ENCODE measurements around the gene ZNF621. TPM values are rescaled to one million over a fixed set of nuclear protein-coding genes. Genes with fewer than 3 reads are reported as not detected.

Gene ZNF621
- total RNA-seq, 1 donor from 2014 or later = 25.8 TPM

DNA sequence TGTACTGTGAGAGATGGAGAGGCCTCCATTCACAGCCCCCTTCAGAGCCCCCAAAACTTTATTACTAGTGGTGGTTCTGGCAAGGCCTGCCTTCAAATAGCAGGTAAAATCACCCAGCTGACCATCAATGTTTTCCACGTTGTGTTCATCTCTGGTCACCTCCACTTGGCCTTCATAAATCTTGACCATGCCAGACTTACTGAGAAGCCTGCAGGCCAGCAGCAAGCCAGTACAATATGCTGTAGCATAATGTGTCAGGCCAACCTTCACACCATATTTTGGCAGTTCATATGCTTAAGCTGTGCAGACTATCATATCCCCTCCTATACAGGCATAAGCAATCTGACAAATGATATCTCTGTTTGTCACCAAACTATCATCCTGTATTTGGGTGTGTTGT is 62.1 kb downstream of the ZNF621 start:
- H3K27me3 Mint-ChIP-seq = peaks cover 10% of the 10 kb centered on the region
- H3K4me3 Mint-ChIP-seq = no peak overlapping the region
- TF ChIP-seq, protein P1, sequence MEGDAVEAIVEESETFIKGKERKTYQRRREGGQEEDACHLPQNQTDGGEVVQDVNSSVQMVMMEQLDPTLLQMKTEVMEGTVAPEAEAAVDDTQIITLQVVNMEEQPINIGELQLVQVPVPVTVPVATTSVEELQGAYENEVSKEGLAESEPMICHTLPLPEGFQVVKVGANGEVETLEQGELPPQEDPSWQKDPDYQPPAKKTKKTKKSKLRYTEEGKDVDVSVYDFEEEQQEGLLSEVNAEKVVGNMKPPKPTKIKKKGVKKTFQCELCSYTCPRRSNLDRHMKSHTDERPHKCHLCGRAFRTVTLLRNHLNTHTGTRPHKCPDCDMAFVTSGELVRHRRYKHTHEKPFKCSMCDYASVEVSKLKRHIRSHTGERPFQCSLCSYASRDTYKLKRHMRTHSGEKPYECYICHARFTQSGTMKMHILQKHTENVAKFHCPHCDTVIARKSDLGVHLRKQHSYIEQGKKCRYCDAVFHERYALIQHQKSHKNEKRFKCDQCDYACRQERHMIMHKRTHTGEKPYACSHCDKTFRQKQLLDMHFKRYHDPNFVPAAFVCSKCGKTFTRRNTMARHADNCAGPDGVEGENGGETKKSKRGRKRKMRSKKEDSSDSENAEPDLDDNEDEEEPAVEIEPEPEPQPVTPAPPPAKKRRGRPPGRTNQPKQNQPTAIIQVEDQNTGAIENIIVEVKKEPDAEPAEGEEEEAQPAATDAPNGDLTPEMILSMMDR (IDR thresholded peaks at IDR 0.05) = no peak
- no peak for DNase-seq
- ATAC-seq (ENCODE audit: low read depth) = no peak
- CTCF ChIA-PET = interaction anchor here (0.9 to 4.4 kb wide), 3 partner anchors 9 to 385 kb away, joined by 3 to 28 read pairs (median 5); no protein-coding TSS in a partner anchor
- peaks cover 5% of the 10 kb centered on the region for H3K4me1 Mint-ChIP-seq
- POLR2A ChIA-PET = no interaction called here
- intact Hi-C loops (cut with micrococcal nuclease) = loop anchor here (10.0 kb wide), 4 partner anchors 188 to 748 kb away; no protein-coding TSS in a partner anchor
- no peaks in the 10 kb centered on the region for H3K36me3 Mint-ChIP-seq (ENCODE audit: low read depth)
- no peaks in the 10 kb centered on the region for H3K9me3 Mint-ChIP-seq
- no peak overlapping the region for H3K27ac Mint-ChIP-seq

DNA sequence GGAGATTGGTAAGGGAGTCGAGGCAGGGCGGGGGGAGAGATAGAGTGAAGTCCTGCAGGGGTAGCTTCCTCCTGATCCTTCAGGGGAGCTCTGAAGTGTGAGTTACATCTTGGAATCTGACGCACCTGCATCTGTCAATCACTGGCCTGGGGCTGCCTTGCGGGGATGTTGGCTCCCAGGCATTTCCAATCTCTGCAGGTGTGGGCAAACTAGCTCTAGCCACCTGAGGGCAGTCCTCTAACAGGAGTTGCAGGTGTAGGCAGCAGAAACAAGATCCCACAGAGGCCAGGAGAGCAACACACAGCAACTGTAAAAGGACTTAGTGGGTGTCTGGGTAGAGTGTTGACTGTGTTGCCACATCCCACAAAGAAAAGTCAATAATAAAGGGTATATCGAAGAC is 63.6 kb downstream of the ZNF621 start:
- Mint-ChIP-seq H3K4me1 (peaks cover 5% of the 10 kb centered on the region), H3K27ac (no peak overlapping the region), H3K4me3 (no peak overlapping the region), H3K36me3 (ENCODE audit: low read depth) (no peaks in the 10 kb centered on the region), H3K9me3 (no peaks in the 10 kb centered on the region), H3K27me3 (peaks cover 10% of the 10 kb centered on the region)
- no peak for DNase-seq
- TF ChIP-seq, protein P1 (IDR thresholded peaks at IDR 0.05) = no peak
- no peak for ATAC-seq (ENCODE audit: low read depth)
- ChIA-PET CTCF (interaction anchor here (0.7 to 1.3 kb wide), 3 partner anchors 74 to 1292 kb away, joined by 3 to 6 read pairs (median 3); no protein-coding TSS in a partner anchor), POLR2A (no interaction called here)
- intact Hi-C loops (cut with micrococcal nuclease) = loop anchor here (1.0 to 10.0 kb wide), 5 partner anchors 93 to 746 kb away; no protein-coding TSS in a partner anchor

Other genes with a start within 250 kb of the ZNF621 start
- 62.0 and 65.5 TPM in 2 replicates for gene EIF1B, start 215.3 kb upstream of the ZNF621 start, total RNA-seq
- not detected in 2 replicates for gene ENTPD3, start 137.8 kb upstream of the ZNF621 start, total RNA-seq
- gene RPL14, start 67.6 kb upstream of the ZNF621 start, total RNA-seq = 2,616 and 3,526 TPM in 2 replicates
- gene ZNF619, start 47.8 kb upstream of the ZNF621 start, total RNA-seq = 14.9 and 16.7 TPM in 2 replicates
- gene ZNF620, start 18.9 kb upstream of the ZNF621 start, total RNA-seq = 3.6 and 4.0 TPM in 2 replicates

Measured in activated B cell treated with CpG ODN at 0.5 μM for 24 hours (primary cell).